Measurements from ENCODE around the gene HPCAL1.

Gene HPCAL1

GRCh38 chr2:10322973-10323372 lies 20.3 kb downstream of the HPCAL1 start:
- DNase-seq (ENCODE audit: low read depth in 2 of 2): no peak

- DNase-seq (ENCODE audit: low read depth in 2 of 2): no peak
These were observed 20.8 kb downstream of the HPCAL1 start for GRCh38 chr2:10323535-10323934.

DNA sequence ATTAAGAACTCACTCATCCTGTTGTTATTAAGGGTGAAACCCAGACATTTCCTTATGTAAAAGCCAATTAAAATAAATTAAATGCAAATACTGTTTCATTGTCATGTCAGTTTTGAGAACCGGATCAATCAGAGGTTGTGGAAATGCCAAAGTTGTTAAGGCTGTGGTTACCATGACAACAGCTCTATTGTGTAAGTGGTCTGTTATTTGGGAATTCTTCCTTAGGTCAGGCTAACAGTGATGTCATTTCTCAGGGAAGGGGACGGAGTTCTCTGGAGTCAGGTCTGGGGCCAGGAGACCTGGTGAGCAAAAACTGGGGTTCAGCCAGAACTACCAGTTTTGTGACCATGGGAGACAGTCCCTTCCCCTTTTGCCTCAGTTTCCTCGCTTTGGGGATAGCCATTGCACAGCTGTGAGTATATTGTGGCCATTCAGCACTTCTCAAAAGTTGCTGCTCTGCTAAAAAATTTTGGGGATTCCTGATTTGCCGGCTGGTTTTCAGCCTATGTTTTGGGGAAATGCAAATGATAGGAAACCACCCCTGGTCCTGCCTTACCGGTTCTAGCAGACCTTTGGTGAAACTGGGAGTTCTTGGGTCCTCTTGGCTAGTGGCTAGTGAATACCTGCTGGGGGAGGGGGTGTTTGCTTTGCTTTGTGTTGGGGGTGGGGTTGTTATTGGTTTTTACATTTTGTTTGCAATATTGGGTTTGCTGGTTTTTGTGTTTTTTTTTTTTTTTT lies 21.6 kb downstream of the HPCAL1 start:
- DNase-seq (ENCODE audit: low read depth in 2 of 2): no peak

DNA sequence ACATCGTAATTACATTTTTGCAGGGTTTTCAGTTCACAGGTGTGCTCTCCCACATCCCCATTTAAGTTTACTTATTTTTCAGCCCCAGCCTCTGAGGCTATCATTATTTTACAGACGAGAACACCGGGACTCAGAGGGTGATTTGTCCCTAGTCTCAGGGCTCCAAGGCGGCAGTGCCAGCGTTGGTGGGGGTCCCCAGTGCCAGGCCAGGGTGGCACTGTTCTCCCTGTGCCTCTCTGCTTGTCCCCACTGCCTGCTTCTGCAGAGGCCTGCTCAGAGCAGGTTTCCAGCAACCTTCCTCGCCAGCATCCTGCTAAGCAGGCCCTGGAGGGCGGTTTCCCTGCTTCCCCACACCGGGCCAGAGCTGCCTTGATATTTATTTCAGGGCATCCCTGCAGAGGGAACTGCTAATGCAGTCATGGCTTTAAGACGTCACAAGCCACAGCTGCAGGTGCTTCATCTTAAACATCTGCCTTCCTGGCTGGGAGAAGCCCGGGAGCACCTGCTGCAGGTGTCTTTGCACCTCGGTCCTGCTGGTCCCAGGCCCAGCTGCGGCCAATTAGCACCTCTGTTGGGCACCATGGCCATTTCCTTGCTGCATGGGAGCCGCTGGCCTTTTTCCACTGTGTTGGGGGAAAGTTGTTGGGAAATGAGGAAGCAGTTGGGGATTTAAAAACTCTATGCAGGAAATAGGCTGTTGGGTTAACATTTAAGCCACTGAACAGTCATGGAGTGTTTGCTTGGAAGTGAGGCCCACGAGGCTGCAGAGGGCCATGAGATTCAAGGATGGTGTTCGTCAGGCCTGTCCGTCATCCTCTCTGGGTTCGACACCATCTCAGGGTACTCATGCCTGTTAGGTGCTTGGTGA lies 22.8 kb downstream of the HPCAL1 start:
- no peak for DNase-seq (ENCODE audit: low read depth in 2 of 2)

DNA sequence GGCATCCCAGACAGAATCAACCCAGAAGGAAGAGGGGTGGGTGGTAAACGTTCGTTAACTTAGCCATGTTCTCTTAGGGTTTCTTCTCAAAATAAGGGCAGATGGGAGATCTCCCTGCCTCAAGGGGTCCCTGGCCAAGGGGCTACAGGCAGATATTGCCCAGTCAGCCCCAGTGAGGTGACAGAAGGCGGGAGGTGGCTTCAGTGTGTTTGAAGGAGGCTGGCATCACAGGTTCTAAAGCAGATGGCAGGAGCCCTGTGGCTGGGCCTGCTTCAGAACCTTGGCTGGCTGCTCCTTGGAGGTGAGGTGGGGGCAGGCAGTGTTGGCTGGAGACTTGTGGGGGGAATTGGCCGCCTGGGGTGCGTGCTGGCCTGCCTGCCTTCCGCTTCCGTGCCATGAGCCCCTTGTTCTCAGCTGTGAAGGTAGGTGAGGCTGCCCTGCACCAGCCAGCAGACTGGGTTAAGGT lies 23.5 kb downstream of the HPCAL1 start:
- DNase-seq (ENCODE audit: low read depth in 2 of 2): no peak

- DNase-seq (ENCODE audit: low read depth in 2 of 2): no peak
These were observed 24.2 kb downstream of the HPCAL1 start for GRCh38 chr2:10326707-10327594.

- no peak for DNase-seq (ENCODE audit: low read depth in 2 of 2)
These were observed 25.4 kb downstream of the HPCAL1 start for GRCh38 chr2:10327896-10328669.

GRCh38 chr2:10328670-10329579 lies 26.2 kb downstream of the HPCAL1 start:
- DNase-seq (ENCODE audit: low read depth in 2 of 2): no peak

DNA sequence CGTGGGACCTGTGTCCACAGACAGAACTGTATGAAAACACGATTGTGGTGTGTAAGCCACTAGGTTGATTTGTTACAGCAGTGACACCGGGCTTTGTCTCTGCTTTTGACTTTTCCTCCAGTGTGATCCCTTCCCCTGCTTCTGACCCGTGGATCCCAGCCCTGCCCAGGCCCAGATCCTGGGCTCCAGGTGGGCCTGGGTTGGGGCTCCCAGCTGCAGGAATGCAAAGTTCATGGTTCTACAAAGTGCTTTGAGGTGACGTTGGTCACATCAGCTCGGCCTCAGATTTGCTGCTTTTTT lies 26.8 kb downstream of the HPCAL1 start:
- no peak for DNase-seq (ENCODE audit: low read depth in 2 of 2)

DNA sequence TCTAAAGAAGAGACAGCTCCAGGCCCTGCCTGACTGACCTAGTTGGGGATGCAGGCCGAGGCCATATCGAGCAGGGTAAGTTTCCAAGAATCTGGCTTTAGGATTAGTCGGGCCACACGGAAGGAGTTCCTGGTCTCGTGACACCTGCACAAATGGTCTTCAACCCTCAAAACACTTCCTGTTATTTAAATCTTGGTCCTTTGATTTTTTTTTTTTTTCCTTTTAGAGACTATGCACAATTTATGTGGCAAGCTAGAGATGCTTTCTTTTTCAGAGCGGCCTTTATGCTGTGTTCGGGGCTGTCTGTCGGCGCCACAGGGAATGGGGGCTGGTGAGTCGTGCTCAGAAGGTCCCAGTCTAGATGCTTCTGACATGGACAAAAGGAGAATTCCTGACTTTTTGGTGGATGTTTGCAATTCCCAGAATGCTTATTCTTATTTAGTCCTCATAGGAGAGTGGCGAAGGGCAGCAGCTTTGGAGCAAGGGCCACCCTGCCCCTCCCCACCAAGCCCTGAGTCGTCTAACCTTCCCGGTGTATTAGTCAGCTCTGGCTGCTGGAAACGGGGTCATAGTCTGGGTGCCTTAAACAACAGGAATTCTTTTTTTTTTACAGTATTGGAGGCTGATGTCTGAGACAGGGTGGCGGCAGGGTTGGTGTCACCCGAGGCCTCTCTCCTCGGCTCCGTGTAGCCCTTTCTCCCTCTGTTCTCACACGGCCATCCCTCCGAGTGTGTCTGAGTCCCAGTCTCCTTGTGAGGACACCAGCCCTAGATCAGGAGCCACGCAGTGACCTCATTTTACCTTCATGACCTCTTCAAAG lies 27.4 kb downstream of the HPCAL1 start:
- no peak for DNase-seq (ENCODE audit: low read depth in 2 of 2)

DNA sequence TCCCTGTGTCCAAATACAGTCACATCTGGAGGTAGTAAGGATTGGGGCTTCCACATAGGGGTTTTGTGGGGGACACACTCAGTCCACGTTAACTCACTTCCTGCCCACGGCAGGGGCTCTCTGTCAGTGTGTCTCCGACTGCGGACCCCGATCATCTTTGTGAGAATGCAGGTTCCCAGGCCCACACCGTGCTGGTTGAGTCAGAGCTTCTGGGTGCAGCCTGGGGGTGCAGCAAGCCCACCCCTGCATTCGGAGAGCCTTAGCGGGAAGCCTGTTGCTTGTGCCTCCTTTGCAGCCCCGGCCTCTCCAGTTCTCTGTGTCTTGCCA lies 28.0 kb downstream of the HPCAL1 start:
- no peak for DNase-seq (ENCODE audit: low read depth in 2 of 2)

GRCh38 chr2:10331027-10331701 lies 28.5 kb downstream of the HPCAL1 start:
- peak; percentile 52 to 76 for DNase-seq (ENCODE audit: low read depth in 2 of 2)

GRCh38 chr2:10331702-10332401 lies 29.1 kb downstream of the HPCAL1 start:
- peak in 1 of 2 experiments; percentile 59 for DNase-seq (ENCODE audit: low read depth in 2 of 2)

DNA sequence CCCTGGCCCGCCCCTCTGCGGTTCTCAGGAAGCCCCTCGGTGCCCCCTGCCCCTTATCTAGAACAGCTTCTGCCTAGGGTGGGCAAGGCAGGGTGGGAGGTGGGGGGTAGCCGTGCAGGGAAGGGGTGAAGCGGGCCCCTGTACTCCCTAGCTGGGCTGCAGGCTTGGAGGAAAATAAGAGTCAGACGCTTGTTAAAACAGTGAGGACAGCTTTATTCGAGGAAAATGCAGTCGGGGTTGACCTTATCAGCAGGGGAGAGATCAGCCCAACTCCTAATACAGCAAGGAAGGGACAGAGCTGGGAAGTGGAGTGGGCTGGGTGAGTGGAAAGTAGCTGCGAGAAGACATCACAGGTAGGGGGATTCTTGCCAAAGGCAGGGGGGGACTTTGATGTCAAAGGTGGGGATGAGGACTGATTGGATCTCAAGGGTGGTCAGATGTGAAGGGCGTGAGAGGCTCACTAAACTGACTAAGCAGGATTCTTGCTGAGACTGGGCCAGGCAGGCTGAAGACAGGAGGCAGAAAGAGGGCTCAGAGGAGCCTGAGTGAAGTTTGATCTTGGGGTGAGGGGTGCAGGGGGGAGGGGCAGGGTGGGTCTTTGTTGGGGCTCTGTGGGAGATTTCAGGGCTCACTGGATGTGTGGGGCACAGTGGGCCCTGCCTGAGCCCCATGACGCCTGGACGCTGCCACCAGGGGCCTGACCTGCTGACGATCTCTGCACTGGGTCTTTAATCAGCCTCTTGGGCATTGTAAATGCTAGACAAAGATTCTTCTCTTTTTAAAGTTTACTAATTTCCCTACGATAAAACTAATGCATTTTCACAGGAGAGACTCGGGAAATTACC lies 29.9 kb downstream of the HPCAL1 start:
- no peak for DNase-seq (ENCODE audit: low read depth in 2 of 2)

DNA sequence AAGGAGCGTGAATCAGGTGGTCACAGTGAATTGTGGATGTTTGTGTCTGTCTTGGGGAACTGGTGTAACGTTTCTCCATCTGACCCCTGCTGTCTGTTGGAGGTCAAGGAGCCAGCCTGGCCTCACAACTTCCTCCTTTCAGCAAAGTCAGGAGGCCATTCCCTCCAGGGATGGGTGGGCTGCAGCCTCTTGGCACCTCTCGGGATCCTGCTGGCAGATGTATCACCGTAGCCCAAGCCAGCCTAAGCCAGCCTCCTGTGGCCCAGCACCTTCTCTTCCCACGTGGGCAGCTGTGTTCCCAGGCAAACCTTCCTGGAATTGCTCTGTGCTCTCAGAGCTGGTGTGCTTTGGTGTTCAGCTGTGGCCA lies 30.5 kb downstream of the HPCAL1 start:
- DNase-seq (ENCODE audit: low read depth in 2 of 2): no peak

DNA sequence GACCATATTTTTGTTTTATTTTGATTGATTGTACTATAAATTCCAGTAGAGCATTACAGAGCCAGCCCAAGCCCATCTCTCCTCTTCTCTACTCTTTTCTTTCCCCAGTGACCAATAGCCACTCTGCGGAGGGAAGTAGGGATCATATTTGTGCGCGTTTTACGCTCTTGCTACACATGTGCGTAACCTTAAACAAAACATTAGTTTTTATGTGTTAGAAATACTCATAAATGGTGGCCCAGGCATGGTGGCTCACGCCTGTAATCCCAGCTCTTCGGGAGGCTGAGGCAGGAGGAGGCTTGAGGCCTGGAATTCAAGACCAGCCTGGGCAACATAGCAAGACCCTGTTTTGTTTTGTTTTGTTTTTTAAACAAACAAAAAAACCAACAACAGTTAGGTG lies 31.3 kb downstream of the HPCAL1 start:
- no peak for DNase-seq (ENCODE audit: low read depth in 2 of 2)

DNA sequence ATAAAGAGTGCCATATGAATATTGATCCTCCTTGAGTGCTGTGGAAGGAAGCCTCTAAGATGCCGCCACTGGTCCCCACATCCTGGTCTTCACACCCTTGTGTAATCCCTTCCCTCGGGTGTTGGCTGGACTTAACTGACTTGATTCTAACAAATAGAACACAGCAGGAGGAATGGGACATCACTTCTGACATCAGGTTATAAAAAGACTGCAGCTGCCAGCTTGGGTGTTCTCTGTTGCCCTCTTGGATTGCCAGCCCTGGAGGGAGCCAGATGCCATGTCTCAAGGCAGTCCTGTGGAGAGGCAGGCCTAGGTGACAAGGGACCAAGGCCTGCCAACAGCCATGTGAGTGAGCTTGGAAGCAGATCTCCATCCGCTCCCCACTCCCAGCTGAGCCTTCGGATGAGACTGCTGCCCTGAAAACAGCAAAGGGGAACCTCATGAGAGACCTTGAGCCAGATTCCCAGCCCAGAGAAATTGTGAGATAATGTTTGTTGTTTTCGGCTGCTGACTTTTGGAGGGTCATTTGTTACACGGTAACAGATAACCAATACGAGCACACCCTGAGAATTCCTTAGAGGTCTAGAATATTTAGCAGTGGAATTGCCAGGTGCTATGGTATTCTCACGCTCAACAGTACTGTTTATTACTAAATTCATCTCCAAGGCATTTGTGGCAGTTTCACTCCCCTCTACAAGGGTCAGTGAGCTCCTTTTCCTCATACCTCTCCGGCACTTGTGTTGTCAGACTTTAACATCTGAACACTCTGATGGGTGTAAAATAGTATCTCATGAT lies 32.5 kb downstream of the HPCAL1 start:
- no peak for DNase-seq (ENCODE audit: low read depth in 2 of 2)
